HG02973 (cell line): ENCODE data around the gene KRTAP25-1.

ENCODE experiments used
- ATAC-seq: cut with Tn5 transposase; IDR thresholded peaks from one replicate; pipeline ENCODE4 v1.9.1; 2021; ENCODE audit warnings: moderate library complexity; ENCODE audit not compliant: unreplicated experiment

The KRTAP25-1 gene

DNA sequence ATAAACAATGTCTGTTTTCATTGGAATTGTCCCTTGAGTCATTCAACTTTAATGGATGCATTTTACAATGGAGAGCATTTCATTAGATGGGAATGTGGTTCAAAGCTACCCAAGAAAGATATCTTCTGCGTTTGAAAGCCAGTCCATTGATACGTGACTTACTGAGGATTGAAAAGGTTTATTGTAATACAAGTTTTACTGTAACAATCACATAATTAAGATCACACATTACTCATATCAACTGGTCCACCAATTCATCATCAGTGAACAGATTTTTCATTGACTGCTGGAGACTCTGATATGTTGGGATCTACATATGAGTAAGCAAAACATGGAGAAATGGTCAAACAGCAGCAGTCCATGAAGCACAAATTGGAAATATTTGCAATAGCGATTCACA lies 39.4 kb downstream of the KRTAP25-1 start:
- no peak for ATAC-seq

GRCh38 chr21:30248844-30249243 lies 40.5 kb downstream of the KRTAP25-1 start:
- ATAC-seq = no peak

- no peak for ATAC-seq
Observed at GRCh38 chr21:30245061-30245460, 44.3 kb downstream of the KRTAP25-1 start.

DNA sequence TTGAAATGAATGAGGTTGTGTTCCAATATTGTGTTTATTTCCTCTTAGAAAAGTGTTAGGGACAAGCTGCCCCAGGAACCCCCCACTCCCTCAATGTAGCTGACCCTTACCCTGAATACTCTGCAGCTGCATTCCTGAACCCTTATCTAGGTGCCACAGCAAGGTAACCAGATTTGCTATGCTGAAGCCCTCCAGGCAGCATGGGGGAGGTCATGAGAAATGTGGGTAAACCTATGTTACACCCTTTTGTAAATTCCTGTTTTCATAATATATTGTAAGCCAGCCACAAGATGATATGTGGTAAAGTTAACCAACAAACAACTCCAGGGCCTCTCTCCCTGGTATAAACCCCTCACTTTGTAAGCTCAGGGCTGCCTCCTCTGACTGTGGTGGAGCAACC lies 45.6 kb downstream of the KRTAP25-1 start:
- ATAC-seq = no peak

- no peak for ATAC-seq
Observed at GRCh38 chr21:30240661-30241060, 48.7 kb downstream of the KRTAP25-1 start.
